GM23338 (cell line): ENCODE data around the gene TLX3.

Experiments
- EZH2phosphoT487 ChIP-seq: fragments of 200-600 bp; sonication (generic); IDR thresholded peaks from one replicate; pipeline ENCODE4 v1.8.1; 2018; ENCODE audit warnings: antibody characterized with exemption; ENCODE audit not compliant: unreplicated experiment
- JUNB ChIP-seq: IDR thresholded peaks from one replicate; pipeline ENCODE4 v1.6.1; 2016; ENCODE audit warnings: antibody characterized with exemption; ENCODE audit not compliant: unreplicated experiment
- POLR2AphosphoS5 ChIP-seq: IDR thresholded peaks from 2 replicates; pipeline ENCODE4 v1.6.1; 2016; ENCODE audit warnings: antibody characterized with exemption, low read depth
- STAT1 ChIP-seq: IDR thresholded peaks from one replicate; pipeline ENCODE4 v1.6.1; 2016; ENCODE audit warnings: antibody characterized with exemption; ENCODE audit not compliant: unreplicated experiment
- TF ChIP-seq, protein P1 (sequence below), 2 experiments: fragments of 200-600 bp in 1 of 2; sonication (generic) in 1 of 2; conservative IDR thresholded peaks; 2 replicates each; pipeline versions ENCODE4 v1.5.1 to v1.6.1; 2016 to 2017; ENCODE audit warnings: antibody characterized with exemption in 2 of 2, low read depth in 2 of 2, mild to moderate bottlenecking in 2 of 2, moderate library complexity in 1 of 2
- TF ChIP-seq, protein P2 (sequence below): IDR thresholded peaks from one replicate; pipeline ENCODE4 v1.6.1; 2018; ENCODE audit warnings: antibody characterized with exemption; ENCODE audit not compliant: unreplicated experiment
- TF ChIP-seq, protein P3 (sequence below): IDR thresholded peaks from 2 replicates; pipeline ENCODE4 v1.6.1; 2016; ENCODE audit warnings: antibody characterized with exemption

DNA sequence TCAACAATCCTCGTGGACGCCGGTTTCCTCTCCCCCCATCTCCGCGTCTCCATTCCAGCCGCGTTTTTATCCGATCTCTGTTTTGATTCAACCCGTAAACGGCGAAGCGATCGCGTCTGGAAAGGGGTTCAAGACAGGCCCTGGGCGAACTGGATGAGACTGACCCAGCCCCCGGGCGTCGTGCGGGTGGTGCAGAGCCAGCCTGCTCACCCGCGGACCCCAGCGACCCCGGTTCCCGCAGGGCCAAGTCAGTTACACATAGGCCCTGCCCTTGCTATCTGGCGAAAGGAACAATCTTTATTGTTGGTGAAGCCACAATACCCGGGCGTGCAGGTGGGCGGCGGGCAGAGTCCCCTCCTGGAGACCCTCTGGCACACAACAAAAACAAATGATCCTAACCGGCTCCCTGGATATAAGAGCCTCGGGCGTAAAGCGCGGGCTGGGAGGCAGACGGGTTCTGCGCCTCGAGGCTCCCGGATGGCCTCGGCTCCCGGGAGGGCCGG, 1.8 kb downstream of the TLX3 start:
- TF ChIP-seq, protein P1, sequence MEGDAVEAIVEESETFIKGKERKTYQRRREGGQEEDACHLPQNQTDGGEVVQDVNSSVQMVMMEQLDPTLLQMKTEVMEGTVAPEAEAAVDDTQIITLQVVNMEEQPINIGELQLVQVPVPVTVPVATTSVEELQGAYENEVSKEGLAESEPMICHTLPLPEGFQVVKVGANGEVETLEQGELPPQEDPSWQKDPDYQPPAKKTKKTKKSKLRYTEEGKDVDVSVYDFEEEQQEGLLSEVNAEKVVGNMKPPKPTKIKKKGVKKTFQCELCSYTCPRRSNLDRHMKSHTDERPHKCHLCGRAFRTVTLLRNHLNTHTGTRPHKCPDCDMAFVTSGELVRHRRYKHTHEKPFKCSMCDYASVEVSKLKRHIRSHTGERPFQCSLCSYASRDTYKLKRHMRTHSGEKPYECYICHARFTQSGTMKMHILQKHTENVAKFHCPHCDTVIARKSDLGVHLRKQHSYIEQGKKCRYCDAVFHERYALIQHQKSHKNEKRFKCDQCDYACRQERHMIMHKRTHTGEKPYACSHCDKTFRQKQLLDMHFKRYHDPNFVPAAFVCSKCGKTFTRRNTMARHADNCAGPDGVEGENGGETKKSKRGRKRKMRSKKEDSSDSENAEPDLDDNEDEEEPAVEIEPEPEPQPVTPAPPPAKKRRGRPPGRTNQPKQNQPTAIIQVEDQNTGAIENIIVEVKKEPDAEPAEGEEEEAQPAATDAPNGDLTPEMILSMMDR (conservative IDR thresholded peaks at IDR 0.05; ENCODE audit: low read depth in 2 of 2), result no peak
- TF ChIP-seq POLR2AphosphoS5 (no peak), EZH2phosphoT487 (peak; percentile 93), JUNB (no peak), STAT1 (no peak)
- TF ChIP-seq, protein P2, sequence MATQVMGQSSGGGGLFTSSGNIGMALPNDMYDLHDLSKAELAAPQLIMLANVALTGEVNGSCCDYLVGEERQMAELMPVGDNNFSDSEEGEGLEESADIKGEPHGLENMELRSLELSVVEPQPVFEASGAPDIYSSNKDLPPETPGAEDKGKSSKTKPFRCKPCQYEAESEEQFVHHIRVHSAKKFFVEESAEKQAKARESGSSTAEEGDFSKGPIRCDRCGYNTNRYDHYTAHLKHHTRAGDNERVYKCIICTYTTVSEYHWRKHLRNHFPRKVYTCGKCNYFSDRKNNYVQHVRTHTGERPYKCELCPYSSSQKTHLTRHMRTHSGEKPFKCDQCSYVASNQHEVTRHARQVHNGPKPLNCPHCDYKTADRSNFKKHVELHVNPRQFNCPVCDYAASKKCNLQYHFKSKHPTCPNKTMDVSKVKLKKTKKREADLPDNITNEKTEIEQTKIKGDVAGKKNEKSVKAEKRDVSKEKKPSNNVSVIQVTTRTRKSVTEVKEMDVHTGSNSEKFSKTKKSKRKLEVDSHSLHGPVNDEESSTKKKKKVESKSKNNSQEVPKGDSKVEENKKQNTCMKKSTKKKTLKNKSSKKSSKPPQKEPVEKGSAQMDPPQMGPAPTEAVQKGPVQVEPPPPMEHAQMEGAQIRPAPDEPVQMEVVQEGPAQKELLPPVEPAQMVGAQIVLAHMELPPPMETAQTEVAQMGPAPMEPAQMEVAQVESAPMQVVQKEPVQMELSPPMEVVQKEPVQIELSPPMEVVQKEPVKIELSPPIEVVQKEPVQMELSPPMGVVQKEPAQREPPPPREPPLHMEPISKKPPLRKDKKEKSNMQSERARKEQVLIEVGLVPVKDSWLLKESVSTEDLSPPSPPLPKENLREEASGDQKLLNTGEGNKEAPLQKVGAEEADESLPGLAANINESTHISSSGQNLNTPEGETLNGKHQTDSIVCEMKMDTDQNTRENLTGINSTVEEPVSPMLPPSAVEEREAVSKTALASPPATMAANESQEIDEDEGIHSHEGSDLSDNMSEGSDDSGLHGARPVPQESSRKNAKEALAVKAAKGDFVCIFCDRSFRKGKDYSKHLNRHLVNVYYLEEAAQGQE, result no peak
- TF ChIP-seq, protein P3, sequence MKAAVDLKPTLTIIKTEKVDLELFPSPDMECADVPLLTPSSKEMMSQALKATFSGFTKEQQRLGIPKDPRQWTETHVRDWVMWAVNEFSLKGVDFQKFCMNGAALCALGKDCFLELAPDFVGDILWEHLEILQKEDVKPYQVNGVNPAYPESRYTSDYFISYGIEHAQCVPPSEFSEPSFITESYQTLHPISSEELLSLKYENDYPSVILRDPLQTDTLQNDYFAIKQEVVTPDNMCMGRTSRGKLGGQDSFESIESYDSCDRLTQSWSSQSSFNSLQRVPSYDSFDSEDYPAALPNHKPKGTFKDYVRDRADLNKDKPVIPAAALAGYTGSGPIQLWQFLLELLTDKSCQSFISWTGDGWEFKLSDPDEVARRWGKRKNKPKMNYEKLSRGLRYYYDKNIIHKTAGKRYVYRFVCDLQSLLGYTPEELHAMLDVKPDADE, result no peak
